ENCODE results near the gene CFAP43.
A peak's percentile ranks its signal among the peaks of the same experiment; 100 is the strongest.

CFAP43 gene

DNA sequence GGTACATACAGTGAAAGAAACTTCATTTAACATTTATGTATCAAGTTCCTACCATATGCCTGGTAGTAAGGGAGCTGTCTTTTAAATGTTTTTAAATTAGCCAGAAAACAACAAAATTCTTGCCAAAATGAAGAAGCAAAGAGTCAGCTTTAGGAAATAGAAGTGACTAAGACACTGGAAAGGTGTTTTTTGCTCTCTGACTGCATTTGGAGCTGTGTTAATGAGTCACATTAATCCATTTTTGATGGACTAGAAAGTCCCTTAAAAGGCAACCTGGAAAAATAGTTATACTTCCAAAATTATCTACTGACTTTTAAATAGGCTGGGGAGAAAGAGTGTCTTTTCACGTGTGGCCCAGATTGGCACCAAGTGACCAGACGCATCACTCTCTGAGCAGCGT lies 142.5 kb downstream of the CFAP43 start:
- Histone ChIP-seq H3K4me3 (ENCODE audit: insufficient read depth in 1 of 2, low read depth in 1 of 2, low read length in 2 of 2) (no peak overlapping the region), H2BK15ac (ENCODE audit: low read depth, poor library complexity, severe bottlenecking) (no peak overlapping the region), H3K27ac (ENCODE audit: low read length, poor library complexity, severe bottlenecking) (no peak overlapping the region), H3K4ac (ENCODE audit: low read depth in 1 of 2, low read length in 2 of 2) (no peak overlapping the region), H4K8ac (ENCODE audit: low read length) (no peak overlapping the region), H3K14ac (ENCODE audit: low read length in 2 of 2) (no peak overlapping the region), H4K91ac (ENCODE audit: low read length) (no peak overlapping the region), H3K79me1 (replicated peaks; ENCODE audit: low read length, poor library complexity, severe bottlenecking) (no peaks in the 10 kb centered on the region), H3K4me1 (ENCODE audit: control insufficient read depth, insufficient read depth, low read depth, low read length) (peaks cover 6% of the 10 kb centered on the region), H3K18ac (ENCODE audit: low read depth in 1 of 2, low read length in 2 of 2) (no peak overlapping the region), H2BK12ac (ENCODE audit: low read length in 2 of 2) (no peak overlapping the region), H2AK5ac (ENCODE audit: low read length, severe bottlenecking) (no peak overlapping the region), H3K9ac (ENCODE audit: low read length) (no peak overlapping the region), H3K4me2 (ENCODE audit: low read length, poor library complexity, severe bottlenecking) (no peak overlapping the region), H3K27me3 (ENCODE audit: control insufficient read depth in 1 of 2, insufficient read depth in 1 of 2, low read length in 2 of 2) (no peaks in the 10 kb centered on the region), H2AFZ (ENCODE audit: low read depth, low read length) (no peak overlapping the region), H3K36me3 (ENCODE audit: control insufficient read depth in 1 of 2, insufficient read depth in 2 of 2, low read depth in 1 of 2, low read length in 2 of 2) (no peaks in the 10 kb centered on the region), H2BK5ac (ENCODE audit: low read depth, low read length, poor library complexity, severe bottlenecking) (no peak overlapping the region), H2BK120ac (ENCODE audit: low read depth, low read length) (no peak overlapping the region), H3K9me3 (ENCODE audit: control insufficient read depth, low read length) (peaks cover 23% of the 10 kb centered on the region), H3K23ac (ENCODE audit: low read length in 2 of 2) (no peak overlapping the region)
- DNase-seq: no peak
- 93% methylated on average over 3 of the region's 3 CpGs for WGBS

DNA sequence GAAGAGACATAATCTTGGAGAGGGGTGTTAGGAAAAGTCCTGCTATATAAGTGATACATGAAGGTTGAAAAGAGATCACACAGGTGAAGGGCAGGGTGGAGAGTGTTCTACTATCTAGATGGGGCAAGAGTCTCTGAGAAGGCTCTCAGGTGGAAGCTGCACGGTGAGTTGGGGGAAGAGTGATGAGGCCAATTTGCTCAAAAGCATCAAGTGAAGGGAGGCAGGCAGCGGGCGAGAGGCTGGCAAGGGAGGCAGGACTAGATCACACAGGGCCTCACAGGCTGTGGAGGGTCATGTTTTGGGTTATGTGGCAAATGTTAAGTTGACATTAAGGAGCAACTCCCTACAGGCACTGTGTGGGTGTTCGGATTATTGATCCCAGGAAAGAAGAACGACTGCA lies 143.9 kb downstream of the CFAP43 start:
- 98% methylated on average over 5 of the region's 5 CpGs for WGBS
- DNase-seq: no peak
- Histone ChIP-seq H3K4ac (ENCODE audit: low read depth in 1 of 2, low read length in 2 of 2) (no peak overlapping the region), H2BK15ac (ENCODE audit: low read depth, poor library complexity, severe bottlenecking) (no peak overlapping the region), H3K79me1 (replicated peaks; ENCODE audit: low read length, poor library complexity, severe bottlenecking) (no peaks in the 10 kb centered on the region), H3K14ac (ENCODE audit: low read length in 2 of 2) (no peak overlapping the region), H4K8ac (ENCODE audit: low read length) (no peak overlapping the region), H3K36me3 (ENCODE audit: control insufficient read depth in 1 of 2, insufficient read depth in 2 of 2, low read depth in 1 of 2, low read length in 2 of 2) (no peaks in the 10 kb centered on the region), H3K18ac (ENCODE audit: low read depth in 1 of 2, low read length in 2 of 2) (no peak overlapping the region), H3K4me2 (ENCODE audit: low read length, poor library complexity, severe bottlenecking) (no peak overlapping the region), H2BK12ac (ENCODE audit: low read length in 2 of 2) (no peak overlapping the region), H3K4me3 (ENCODE audit: insufficient read depth in 1 of 2, low read depth in 1 of 2, low read length in 2 of 2) (no peak overlapping the region), H2BK5ac (ENCODE audit: low read depth, low read length, poor library complexity, severe bottlenecking) (no peak overlapping the region), H2BK120ac (ENCODE audit: low read depth, low read length) (no peak overlapping the region), H3K9ac (ENCODE audit: low read length) (no peak overlapping the region), H3K23ac (ENCODE audit: low read length in 2 of 2) (no peak overlapping the region), H2AFZ (ENCODE audit: low read depth, low read length) (no peak overlapping the region), H3K9me3 (ENCODE audit: control insufficient read depth, low read length) (peaks cover 17% of the 10 kb centered on the region), H3K4me1 (ENCODE audit: control insufficient read depth, insufficient read depth, low read depth, low read length) (peaks cover 8% of the 10 kb centered on the region), H3K27me3 (ENCODE audit: control insufficient read depth in 1 of 2, insufficient read depth in 1 of 2, low read length in 2 of 2) (no peaks in the 10 kb centered on the region), H2AK5ac (ENCODE audit: low read length, severe bottlenecking) (no peak overlapping the region), H3K27ac (ENCODE audit: low read length, poor library complexity, severe bottlenecking) (no peak overlapping the region), H4K91ac (ENCODE audit: low read length) (no peak overlapping the region)

DNA sequence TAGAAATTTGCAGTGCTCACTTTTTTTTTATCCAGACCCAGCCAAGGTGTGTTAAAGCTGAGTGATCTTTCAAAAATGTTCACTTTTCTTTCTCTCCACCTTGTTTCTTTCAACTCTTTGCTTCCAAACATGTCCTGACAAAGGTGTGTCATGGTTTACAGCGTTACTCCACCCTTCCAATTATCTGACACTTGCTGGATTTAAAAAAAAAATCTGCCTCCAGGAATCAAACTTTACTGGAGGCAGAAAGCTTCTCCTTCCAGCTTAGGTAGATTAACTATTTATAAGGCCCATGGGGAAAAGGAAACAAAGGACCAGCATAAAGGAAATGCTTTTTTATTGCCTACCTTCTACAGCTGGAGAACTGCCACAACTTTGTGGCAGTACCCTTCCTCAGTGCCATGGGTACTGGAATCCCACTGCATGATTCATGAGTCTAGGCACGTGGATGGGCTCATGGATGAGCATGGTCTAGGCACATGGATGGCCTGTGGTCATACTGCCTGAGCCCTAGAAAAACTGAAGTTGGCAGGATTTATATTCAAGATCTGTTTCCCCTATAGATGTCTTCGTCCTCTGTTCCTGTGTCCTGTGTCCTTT lies 146.3 kb downstream of the CFAP43 start, which contains the start of gene COL17A1:
TSS of gene COL17A1 (minus strand) at position 80 of the 600 bp plus-strand sequence. CDS start 5,207 bp downstream, outside the sequence.
- Histone ChIP-seq H3K23ac (ENCODE audit: low read length in 2 of 2) (no peak within 1 kb of the TSS), H3K9me3 (ENCODE audit: control insufficient read depth, low read length) (peaks cover under 1% of the 10 kb centered on the region), H3K4me3 (ENCODE audit: insufficient read depth in 1 of 2, low read depth in 1 of 2, low read length in 2 of 2) (no peak within 1 kb of the TSS), H4K8ac (ENCODE audit: low read length) (no peak within 1 kb of the TSS), H3K27me3 (ENCODE audit: control insufficient read depth in 1 of 2, insufficient read depth in 1 of 2, low read length in 2 of 2) (no peaks in the 10 kb centered on the region), H3K18ac (ENCODE audit: low read depth in 1 of 2, low read length in 2 of 2) (no peak within 1 kb of the TSS), H3K9ac (ENCODE audit: low read length) (no peak within 1 kb of the TSS), H2AK5ac (ENCODE audit: low read length, severe bottlenecking) (peak within 1 kb of the TSS; percentile 89), H3K79me1 (replicated peaks; ENCODE audit: low read length, poor library complexity, severe bottlenecking) (no peaks in the 10 kb centered on the region), H2AFZ (ENCODE audit: low read depth, low read length) (no peak within 1 kb of the TSS), H3K27ac (ENCODE audit: low read length, poor library complexity, severe bottlenecking) (peak within 1 kb of the TSS; percentile 59), H2BK5ac (ENCODE audit: low read depth, low read length, poor library complexity, severe bottlenecking) (no peak within 1 kb of the TSS), H4K91ac (ENCODE audit: low read length) (no peak within 1 kb of the TSS), H3K36me3 (ENCODE audit: control insufficient read depth in 1 of 2, insufficient read depth in 2 of 2, low read depth in 1 of 2, low read length in 2 of 2) (no peaks in the 10 kb centered on the region), H3K14ac (ENCODE audit: low read length in 2 of 2) (no peak within 1 kb of the TSS), H2BK12ac (ENCODE audit: low read length in 2 of 2) (no peak within 1 kb of the TSS), H3K4me1 (ENCODE audit: control insufficient read depth, insufficient read depth, low read depth, low read length) (peaks cover 8% of the 10 kb centered on the region), H3K4me2 (ENCODE audit: low read length, poor library complexity, severe bottlenecking) (no peak within 1 kb of the TSS), H2BK120ac (ENCODE audit: low read depth, low read length) (no peak within 1 kb of the TSS), H2BK15ac (ENCODE audit: low read depth, poor library complexity, severe bottlenecking) (no peak within 1 kb of the TSS), H3K4ac (ENCODE audit: low read depth in 1 of 2, low read length in 2 of 2) (no peak within 1 kb of the TSS)
- DNase-seq: no peak
- 86% methylated on average over 3 of the region's 3 CpGs for WGBS

DNA sequence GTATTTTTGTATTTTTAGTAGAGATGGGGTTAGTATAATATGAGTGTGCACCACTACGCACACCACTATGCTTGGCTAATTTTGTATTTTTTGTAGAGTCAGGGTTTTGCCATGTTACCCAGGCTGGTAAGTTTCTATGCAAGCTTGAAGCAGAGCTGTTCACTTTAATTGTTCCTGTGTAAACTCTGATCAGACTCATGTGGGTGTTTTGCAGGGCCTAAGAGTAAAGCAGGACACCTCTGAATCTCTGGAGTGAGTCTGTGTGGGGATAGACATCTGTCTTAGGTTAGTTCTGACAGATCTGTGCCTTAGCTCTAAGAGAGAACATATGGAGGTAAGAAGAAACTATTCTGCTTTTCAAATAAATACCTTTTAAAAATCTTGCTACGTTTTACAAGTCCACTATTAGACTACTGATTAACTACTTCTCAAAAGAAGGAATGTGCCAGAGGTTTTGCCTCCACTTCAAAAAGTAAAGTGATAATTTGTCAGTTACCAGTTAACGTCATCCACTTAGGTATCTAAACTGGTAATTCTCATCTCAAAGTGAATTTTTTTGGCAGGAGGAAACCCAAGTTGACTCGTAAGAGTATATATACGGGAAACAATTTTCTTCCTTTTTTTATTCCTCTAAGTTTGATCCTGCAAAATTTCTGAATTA lies 147.6 kb downstream of the CFAP43 start:
- H2BK120ac ChIP-seq (ENCODE audit: low read depth, low read length): no peak overlapping the region
- no peak overlapping the region for H2BK5ac ChIP-seq (ENCODE audit: low read depth, low read length, poor library complexity, severe bottlenecking)
- no peak overlapping the region for H3K4me3 ChIP-seq (ENCODE audit: insufficient read depth in 1 of 2, low read depth in 1 of 2, low read length in 2 of 2)
- H4K91ac ChIP-seq (ENCODE audit: low read length): no peak overlapping the region
- peak overlapping the region; percentile 89 for H3K27ac ChIP-seq (ENCODE audit: low read length, poor library complexity, severe bottlenecking)
- no peaks in the 10 kb centered on the region for H3K79me1 ChIP-seq (replicated peaks; ENCODE audit: low read length, poor library complexity, severe bottlenecking)
- H3K36me3 ChIP-seq (ENCODE audit: control insufficient read depth in 1 of 2, insufficient read depth in 2 of 2, low read depth in 1 of 2, low read length in 2 of 2): no peaks in the 10 kb centered on the region
- H4K8ac ChIP-seq (ENCODE audit: low read length): no peak overlapping the region
- no peaks in the 10 kb centered on the region for H3K27me3 ChIP-seq (ENCODE audit: control insufficient read depth in 1 of 2, insufficient read depth in 1 of 2, low read length in 2 of 2)
- peak overlapping the region; percentile 54 for H3K4me2 ChIP-seq (ENCODE audit: low read length, poor library complexity, severe bottlenecking)
- no peak overlapping the region for H3K9ac ChIP-seq (ENCODE audit: low read length)
- H3K9me3 ChIP-seq (ENCODE audit: control insufficient read depth, low read length): no peaks in the 10 kb centered on the region
- no peak overlapping the region for H3K18ac ChIP-seq (ENCODE audit: low read depth in 1 of 2, low read length in 2 of 2)
- 93% methylated on average over 5 of the region's 5 CpGs for WGBS
- H3K4me1 ChIP-seq (ENCODE audit: control insufficient read depth, insufficient read depth, low read depth, low read length): peaks cover 6% of the 10 kb centered on the region
- H3K4ac ChIP-seq (ENCODE audit: low read depth in 1 of 2, low read length in 2 of 2): no peak overlapping the region
- DNase-seq: no peak
- H2AK5ac ChIP-seq (ENCODE audit: low read length, severe bottlenecking): no peak overlapping the region
- H2BK12ac ChIP-seq (ENCODE audit: low read length in 2 of 2): no peak overlapping the region
- no peak overlapping the region for H3K14ac ChIP-seq (ENCODE audit: low read length in 2 of 2)
- no peak overlapping the region for H2BK15ac ChIP-seq (ENCODE audit: low read depth, poor library complexity, severe bottlenecking)
- no peak overlapping the region for H3K23ac ChIP-seq (ENCODE audit: low read length in 2 of 2)
- H2AFZ ChIP-seq (ENCODE audit: low read depth, low read length): no peak overlapping the region
